Adrenal gland (tissue), 12 donors: ENCODE results near the gene GABRG2. TPM values are rescaled to one million over a fixed set of nuclear protein-coding genes. Genes with fewer than 3 reads are reported as not detected.

Experiments used
- DNase-seq, 7 donors: peaks; one replicate each; pipeline ENCODE4 v3.0.0-alpha.2; 2019 to 2020
- H3K27ac ChIP-seq, 5 donors: fragments of 200-600 bp; sonication (generic) in 4 of 5; 1 replicate in 3 of 5; 2 replicates in 2 of 5; pipeline versions ENCODE4 v1.5.1 to v1.8.0; 2016 to 2020; ENCODE audit warnings: mild to moderate bottlenecking in 1 of 5
- H3K27me3 ChIP-seq: fragments of 200-600 bp; 2 replicates; pipeline ENCODE4 v1.8.0; 2021
- H3K36me3 ChIP-seq, 2 donors: fragments of 200-600 bp; replicated peaks in 1 of 2; 1 replicate in 1 of 2; 2 replicates in 1 of 2; pipeline versions ENCODE4 v1.5.1 to v1.8.0; 2018 to 2022
- H3K4me1 ChIP-seq, 2 donors: fragments of 200-600 bp; replicated peaks in 1 of 2; 1 replicate in 1 of 2; 2 replicates in 1 of 2; pipeline versions ENCODE4 v1.5.1 to v1.8.0; 2018 to 2021
- H3K4me3 ChIP-seq, 4 donors: fragments of 200-600 bp; sonication (generic) in 3 of 4; one replicate each; pipeline ENCODE4 v1.5.1; 2016 to 2018
- H3K9me3 ChIP-seq, 3 donors: fragments of 200-600 bp; sonication (generic) in 1 of 3; replicated peaks in 1 of 3; 1 replicate in 2 of 3; 2 replicates in 1 of 3; pipeline versions ENCODE4 v1.5.1 to v1.8.0; 2016 to 2021
- CTCF ChIP-seq, 6 experiments: fragments of 450-650 bp in 4 of 6; fragments of 200-600 bp in 2 of 6; sonication (generic) in 1 of 6; IDR thresholded peaks; 1 replicate in 5 of 6; 2 replicates in 1 of 6; pipeline versions ENCODE4 v1.5.1 to v1.8.0; 2016 to 2021; ENCODE audit warnings: antibody characterized with exemption in 6 of 6, mild to moderate bottlenecking in 2 of 6, moderate library complexity in 1 of 6
- POLR2A ChIP-seq, 2 donors: fragments of 450-650 bp; IDR thresholded peaks; one replicate each; pipeline ENCODE4 v1.6.1; 2017; ENCODE audit warnings: antibody characterized with exemption in 2 of 2, mild to moderate bottlenecking in 2 of 2, moderate library complexity in 1 of 2
- WGBS, 4 donors: extraction: QIAGEN DNeasy Blood & Tissue Kit in 2 of 4; methylation state at CpG; one replicate each; pipeline versions ENCODE4 v1.1.5 to v1.1.7; 2013 to 2017; 5-methylcytosine and 5-hydroxymethylcytosine counted together
- intact Hi-C, 2 donors: fragments of 100-400 bp; cut with DNase I; formaldehyde crosslinking; loops; one replicate each; pipeline versions ENCODE4 v1.14.1 to v1.15.0; 2022 to 2023
- polyA plus RNA-seq, 3 donors: library from polyadenylated mRNA; stranded (reverse); fragments of 200-250 nt in 2 of 3; fragments of 350-450 nt in 1 of 3; fragmentation: Illumina TruSeq in 1 of 3; extraction: RNeasy Lipid Tissue Mini Kit (QIAGEN cat#74804) in 1 of 3; gene quantifications; one replicate each; pipeline ENCODE4 v1.2.3, GENCODE V29; 2013 to 2014
- total RNA-seq, 9 donors: library from RNA; depleted of rRNA in 4 of 9; stranded (reverse); fragments of >200 nt in 4 of 9; fragments of 120-200 nt in 1 of 9; fragmentation: NEBNext Ultra II Directional in 1 of 9; extraction: Animal tissue kit (Norgen Biotek cat#: 25700) in 1 of 9; gene quantifications; one replicate each; pipeline versions ENCODE4 v1.1.0 to v1.2.4, GENCODE V29; 2013 to 2023
- donor health status: healthy with polysubstance abuse.
- donor health status: Bipolar disorder and iron deficiency.
- donor health status: DM: yes; HTN: yes; CAD: no.
- donor health status: DM: no; HTN: no; CAD: no.
- donor health status: DM: no; HTN: no; CAD: no.
- donor health status: DM: yes; HTN: yes; CAD: no.

GABRG2 gene
- total and polyA plus RNA-seq, 12 donors, result 0.11 to 11.2 (median 1.6) TPM; not detected in 3

GRCh38 chr5:162139190-162139589 is 71.6 kb downstream of the GABRG2 start:
- TF ChIP-seq CTCF (IDR thresholded peaks at IDR 0.05) (no peak), POLR2A (IDR thresholded peaks at IDR 0.05) (no peak)
- no peak for DNase-seq
- 72 to 88% (median 75%) methylated on average over 3 of the region's 3 CpGs for WGBS, 4 donors
- H3K36me3 ChIP-seq, result no peaks in the 10 kb centered on the region
- intact Hi-C loops, result no loop called here
- no peaks in the 10 kb centered on the region for H3K4me1 ChIP-seq
- H3K27me3 ChIP-seq, result no peaks in the 10 kb centered on the region
- H3K4me3 ChIP-seq, result no peak overlapping the region
- H3K9me3 ChIP-seq, result no peaks in the 10 kb centered on the region
- no peak overlapping the region for H3K27ac ChIP-seq

DNA sequence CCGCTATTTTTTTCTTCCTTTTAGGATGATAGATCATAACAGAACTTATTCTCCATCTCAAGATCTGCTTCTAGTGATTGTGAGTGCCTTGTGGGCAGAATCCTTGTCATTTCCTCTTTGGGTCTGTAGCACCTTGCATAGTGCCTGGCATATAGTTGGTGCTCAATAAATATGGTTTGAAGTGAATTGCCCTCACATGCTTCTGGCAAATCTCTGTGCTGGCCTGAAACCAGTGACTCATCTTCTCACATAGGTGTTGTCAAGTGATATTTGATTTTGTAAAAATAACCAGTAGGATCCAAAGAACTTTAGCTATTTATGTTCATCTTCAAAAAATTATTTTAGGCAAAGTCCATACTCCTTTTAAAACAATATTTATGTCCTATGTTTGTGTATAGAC is 86.7 kb downstream of the GABRG2 start:
- H3K27me3 ChIP-seq, result no peaks in the 10 kb centered on the region
- intact Hi-C loops, result no loop called here
- no peaks in the 10 kb centered on the region for H3K4me1 ChIP-seq
- H3K4me3 ChIP-seq, result no peak overlapping the region
- TF ChIP-seq POLR2A (IDR thresholded peaks at IDR 0.05) (no peak), CTCF (IDR thresholded peaks at IDR 0.05) (no peak)
- 70 to 95% (median 90%) methylated on average over 1 of the region's 1 CpG for WGBS, 4 donors
- H3K27ac ChIP-seq, result no peak overlapping the region
- no peak for DNase-seq
- no peaks in the 10 kb centered on the region for H3K36me3 ChIP-seq
- H3K9me3 ChIP-seq, result no peaks in the 10 kb centered on the region

DNA sequence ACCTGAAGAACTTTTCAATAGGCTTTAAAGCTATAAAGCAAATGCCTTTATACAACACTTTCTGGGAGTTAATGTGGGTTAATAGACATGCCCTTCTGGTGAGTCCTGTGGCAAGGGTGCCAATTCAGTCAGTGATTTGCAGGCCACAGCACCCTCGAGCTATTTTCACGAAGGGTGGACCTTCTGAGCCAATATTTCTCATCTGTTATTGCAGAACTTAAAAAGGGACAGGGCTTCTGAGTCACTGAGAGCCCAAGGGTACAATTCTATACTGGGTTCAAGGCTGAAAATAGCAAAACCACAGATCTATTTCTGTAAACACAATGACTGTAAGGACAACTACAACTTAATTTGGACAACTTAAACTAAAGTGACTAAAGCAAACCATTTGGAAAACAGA is 92.8 kb downstream of the GABRG2 start:
- H3K4me1 ChIP-seq, result no peaks in the 10 kb centered on the region
- no peaks in the 10 kb centered on the region for H3K9me3 ChIP-seq
- no peaks in the 10 kb centered on the region for H3K36me3 ChIP-seq
- no peak overlapping the region for H3K27ac ChIP-seq
- no peak overlapping the region for H3K4me3 ChIP-seq
- 28 to 51% (median 39%) methylated on average over 2 of the region's 2 CpGs for whole genome bisulfite sequencing, 4 donors
- TF ChIP-seq POLR2A (IDR thresholded peaks at IDR 0.05) (no peak), CTCF (IDR thresholded peaks at IDR 0.05) (no peak)
- DNase-seq, result no peak
- intact Hi-C loops, result no loop called here
- no peaks in the 10 kb centered on the region for H3K27me3 ChIP-seq

- no peak overlapping the region for H3K4me3 ChIP-seq
- no peak for DNase-seq
- no peaks in the 10 kb centered on the region for H3K27me3 ChIP-seq
- H3K27ac ChIP-seq, result no peak overlapping the region
- 62 to 77% (median 67%) methylated on average over 6 of the region's 6 CpGs for WGBS, 4 donors
- no peak for TF ChIP-seq POLR2A (IDR thresholded peaks at IDR 0.05)
- TF ChIP-seq CTCF (IDR thresholded peaks at IDR 0.05), result no peak
- H3K36me3 ChIP-seq, result no peaks in the 10 kb centered on the region
- intact Hi-C loops, result no loop called here
- H3K4me1 ChIP-seq, result no peaks in the 10 kb centered on the region
- no peaks in the 10 kb centered on the region for H3K9me3 ChIP-seq
Observed at GRCh38 chr5:162163663-162164062, 96.1 kb downstream of the GABRG2 start.
